HepG2 (cell line): ENCODE data around the gene HBE1. TPM values are rescaled to one million over a fixed set of nuclear protein-coding genes. Genes with fewer than 3 reads are reported as not detected.

ENCODE experiments used
- ATAC-seq: fragments of 200-7000 bp; cut with Tn5 transposase; 3 replicates; pipeline ENCODE4 v1.9.1; 2020; ENCODE audit warnings: mild to moderate bottlenecking, moderate library complexity
- BruUV-seq: library from RNA; stranded (reverse); fragments of 400-500 nt; replicated peaks from 2 replicates; lab custom pipeline; 2021; lab: Mats Ljungman, UMichigan
- CTCF ChIA-PET: fragments of 300-600 bp; formaldehyde crosslinking; extraction: SDS; loops from one replicate; lab custom pipeline; 2021; ENCODE audit warnings: low total read pairs, inconsistent platforms, low intra/inter-chr PET ratio; lab: Yijun Ruan, JAX
- POLR2A ChIA-PET: fragments of 350-600 bp; sonication (Branson Sonifier 250); formaldehyde crosslinking; loops from one replicate; lab custom pipeline; 2020; ENCODE audit warnings: antibody characterized with exemption, inconsistent platforms; lab: Yijun Ruan, JAX
- DNase-seq: peaks from one replicate; pipeline ENCODE4 v3.0.0-alpha.2; 2015; ENCODE audit warnings: low spot score
- FAIRE-seq: peaks from 3 replicates; lab custom pipeline; 2011; peaks lifted over from hg19 to GRCh38; lab: Jason Lieb, UNC
- H2AFZ ChIP-seq: one replicate; pipeline ENCODE4 v1.6.1; 2011; ENCODE audit warnings: low read length, inconsistent platforms
- H3K27ac ChIP-seq: fragments of 300-600 bp; 3 replicates; pipeline ENCODE4 v1.8.0; 2011; ENCODE audit warnings: mixed run types, mild to moderate bottlenecking, mixed read lengths, low read length, inconsistent platforms; ENCODE audit not compliant: insufficient read depth; ENCODE audit errors: extremely low read length
- H3K27me3 ChIP-seq, 2 experiments: fragments of 200-600 bp in 1 of 2; 2 replicates in 1 of 2; 3 replicates in 1 of 2; pipeline versions ENCODE4 v1.6.0 to v1.8.0; 2011; ENCODE audit warnings: low read length in 2 of 2, mild to moderate bottlenecking in 2 of 2, moderate library complexity in 2 of 2, inconsistent platforms in 1 of 2; ENCODE audit not compliant: insufficient read depth in 2 of 2, control insufficient read depth in 1 of 2
- H3K36me3 ChIP-seq, 2 experiments: fragments of 200-600 bp in 1 of 2; replicated peaks in 1 of 2; 2 replicates in 1 of 2; 3 replicates in 1 of 2; pipeline versions ENCODE4 v1.5.1 to v1.8.0; 2011; ENCODE audit warnings: low read length in 2 of 2, inconsistent platforms in 1 of 2; ENCODE audit not compliant: insufficient read depth in 2 of 2, control insufficient read depth in 1 of 2
- H3K4me1 ChIP-seq: 2 replicates; pipeline ENCODE4 v1.5.1; 2012; ENCODE audit warnings: low read length, inconsistent platforms; ENCODE audit not compliant: insufficient read depth
- H3K4me2 ChIP-seq: 2 replicates; pipeline ENCODE4 v1.6.0; 2011; ENCODE audit warnings: low read depth, low read length, inconsistent platforms
- H3K4me3 ChIP-seq, 3 experiments: fragments of 200-600 bp in 1 of 3; sonication (generic), shearing (Covaris generic) in 1 of 3; replicated peaks in 1 of 3; 2 replicates each; pipeline ENCODE4 v1.5.1; 2011 to 2016; ENCODE audit warnings: low read length in 3 of 3, inconsistent platforms in 2 of 3, low read depth in 2 of 3, mild to moderate bottlenecking in 2 of 3, control low read depth in 1 of 3, mixed read lengths in 1 of 3; ENCODE audit not compliant: insufficient read depth in 1 of 3
- H3K79me2 ChIP-seq: one replicate; pipeline ENCODE4 v1.6.1; 2011; ENCODE audit warnings: low read length, inconsistent platforms; ENCODE audit not compliant: insufficient read depth
- H3K9ac ChIP-seq: 2 replicates; pipeline ENCODE4 v1.6.0; 2011; ENCODE audit warnings: mild to moderate bottlenecking, low read depth, low read length, inconsistent platforms; ENCODE audit not compliant: insufficient read depth
- H3K9me3 ChIP-seq: 2 replicates; pipeline ENCODE4 v1.5.1; 2012; ENCODE audit warnings: mild to moderate bottlenecking, low read length
- H4K20me1 ChIP-seq: 2 replicates; pipeline ENCODE4 v1.6.0; 2011; ENCODE audit warnings: inconsistent platforms, mild to moderate bottlenecking, low read length, moderate library complexity; ENCODE audit not compliant: insufficient read depth
- ATF7 ChIP-seq, 2 experiments: fragments of 450-650 bp in 1 of 2; sonication (generic) in 1 of 2; formaldehyde crosslinking in 1 of 2; IDR thresholded peaks; 2 replicates each; pipeline versions ENCODE4 v1.4.0 to v1.6.1; 2016 to 2020; ENCODE audit warnings: antibody characterized with exemption in 1 of 2, mild to moderate bottlenecking in 1 of 2, missing genetic modification reagents in 1 of 2
- HES4 ChIP-seq: sonication (generic); formaldehyde crosslinking; IDR thresholded peaks from 2 replicates; pipeline ENCODE4 v1.9.0; 2021; ENCODE audit warnings: mild to moderate bottlenecking, missing genetic modification reagents, borderline replicate concordance
- NFE2L2 ChIP-seq: fragments of 150-350 bp; IDR thresholded peaks from 2 replicates; pipeline ENCODE4 v1.6.1; 2014; ENCODE audit warnings: low read length
- NONO ChIP-seq, 2 experiments: fragments of 450-650 bp in 1 of 2; sonication (generic) in 1 of 2; formaldehyde crosslinking in 1 of 2; IDR thresholded peaks in 1 of 2; conservative IDR thresholded peaks in 1 of 2; 2 replicates each; pipeline versions ENCODE4 v1.6.1 to v1.8.0; 2017 to 2022; ENCODE audit warnings: mild to moderate bottlenecking in 1 of 2, missing genetic modification reagents in 1 of 2, moderate library complexity in 1 of 2
- TBX2 ChIP-seq: sonication (generic); formaldehyde crosslinking; IDR thresholded peaks from 2 replicates; pipeline ENCODE4 v1.5.0; 2020; ENCODE audit warnings: missing genetic modification reagents, mild to moderate bottlenecking, borderline replicate concordance
- TEF ChIP-seq: sonication (generic); formaldehyde crosslinking; IDR thresholded peaks from 2 replicates; pipeline ENCODE4 v1.5.0; 2020; ENCODE audit warnings: missing genetic modification reagents
- UBTF ChIP-seq: sonication (generic); formaldehyde crosslinking; IDR thresholded peaks from 2 replicates; pipeline ENCODE4 v1.4.0; 2020; ENCODE audit warnings: mild to moderate bottlenecking, missing genetic modification reagents
- ZNF431 ChIP-seq: sonication (generic); formaldehyde crosslinking; IDR thresholded peaks from 2 replicates; pipeline ENCODE4 v1.9.0; 2022; ENCODE audit warnings: missing genetic modification reagents, low read depth, mild to moderate bottlenecking, borderline replicate concordance
- ZNF672 ChIP-seq: sonication (generic); formaldehyde crosslinking; IDR thresholded peaks from 2 replicates; pipeline ENCODE4 v1.8.1; 2022; ENCODE audit warnings: missing genetic modification reagents
- ZNF710 ChIP-seq: sonication (generic); formaldehyde crosslinking; IDR thresholded peaks from 2 replicates; pipeline ENCODE4 v1.5.0; 2020; ENCODE audit warnings: mild to moderate bottlenecking, missing genetic modification reagents, borderline replicate concordance
- ZNF740 ChIP-seq: sonication (generic); formaldehyde crosslinking; IDR thresholded peaks from 2 replicates; pipeline ENCODE4 v1.4.0; 2020; ENCODE audit warnings: missing genetic modification reagents
- WGBS: methylation state at CpG from one replicate; pipeline ENCODE4 v1.1.6; 2017; ENCODE audit warnings: low lambda C conversion rate; 5-methylcytosine and 5-hydroxymethylcytosine counted together
- in situ Hi-C: cut with HindIII; loops from 2 replicates; pipeline ENCODE4 v1.10.0; 2017; ENCODE audit warnings: low pct_unique_long_range_greater_than_20kb; ENCODE audit not compliant: extremely low pct_ligation_motif_present
- intact Hi-C: fragments of 100-400 bp; cut with micrococcal nuclease; formaldehyde crosslinking; loops from one replicate; pipeline ENCODE4 v1.10.0; 2022; ENCODE audit not compliant: unreplicated experiment
- polyA plus RNA-seq, 8 experiments: library from polyadenylated mRNA; depleted of rRNA in 3 of 8; stranded (reverse) in 7 of 8; unstranded in 1 of 8; fragments of >200 nt; fragmentation: Illumina TruSeq in 4 of 8; extraction: Trizol in 4 of 8; gene quantifications; 2 replicates each; pipeline versions ENCODE4 v1.2.1 to v1.2.3, GENCODE V29; 2011 to 2016; ENCODE audit warnings: low read depth in 4 of 8, missing spikeins in 1 of 8, mixed read lengths in 1 of 8; ENCODE audit not compliant: insufficient read depth in 1 of 8
- total RNA-seq, 5 experiments: library from RNA; depleted of rRNA; stranded (reverse); fragments of >200 nt; fragmentation: Illumina TruSeq; extraction: Trizol; gene quantifications; 2 replicates each; pipeline ENCODE4 v1.2.3, GENCODE V29; 2016; ENCODE audit warnings: low read depth in 1 of 5

HBE1 gene
- total and polyA plus RNA-seq, 2 of the 13 experiments (the other 11 are each of a cell fraction or from before 2014, with no cell fraction given) = 0.24 to 0.35 TPM

GRCh38 chr11:5272395-5273017, 2.8 kb upstream of the HBE1 start:
- no peaks in the 10 kb centered on the region for H3K36me3 ChIP-seq
- WGBS = 12% methylated on average over 4 of the region's 4 CpGs
- no peak for DNase-seq
- H3K4me3 ChIP-seq = no peak overlapping the region
- H3K79me2 ChIP-seq = no peaks in the 10 kb centered on the region
- CTCF ChIA-PET = no interaction called here
- no peak overlapping the region for H2AFZ ChIP-seq
- in situ Hi-C loops (no loop called here), intact Hi-C loops (no loop called here)
- no peaks in the 10 kb centered on the region for H4K20me1 ChIP-seq
- POLR2A ChIA-PET = no interaction called here
- no peak for TF ChIP-seq TBX2
- TF ChIP-seq HES4 (CRISPR knock-in tag) = no peak
- TF ChIP-seq ZNF710 (CRISPR knock-in tag) = no peak
- 0 out of 2 replicates have a peak, but pooled peaks have one; percentile 22 for TF ChIP-seq NFE2L2
- no peak for TF ChIP-seq UBTF (CRISPR knock-in tag)
- TF ChIP-seq ZNF672 (CRISPR knock-in tag) = no peak
- TF ChIP-seq TEF (CRISPR knock-in tag) = no peak
- TF ChIP-seq ATF7 (IDR thresholded peaks at IDR 0.05) = peak; percentile 76; the same call in 1 of the 2 replicates
- no peak for TF ChIP-seq ATF7 (CRISPR knock-in tag; IDR thresholded peaks at IDR 0.05)
- TF ChIP-seq NONO (IDR thresholded peaks at IDR 0.05) = no peak
- TF ChIP-seq NONO (CRISPR knock-in tag; conservative IDR thresholded peaks at IDR 0.05) = no peak
- no peak for TF ChIP-seq ZNF431
- no peak for TF ChIP-seq ZNF740 (CRISPR knock-in tag)
- no peak for FAIRE-seq
- no peak overlapping the region for H3K9ac ChIP-seq
- H3K27me3 ChIP-seq = no peaks in the 10 kb centered on the region
- H3K4me2 ChIP-seq = no peak overlapping the region
- no peaks in the 10 kb centered on the region for H3K9me3 ChIP-seq
- BruUV-seq = no TSS peak
- no peaks in the 10 kb centered on the region for H3K4me1 ChIP-seq
- no peak overlapping the region for H3K27ac ChIP-seq
- no peak for ATAC-seq
